Thoracic aorta (tissue), 2 donors: Measurements from ENCODE around the gene PADI4. TPM values are rescaled to one million over a fixed set of nuclear protein-coding genes. Genes with fewer than 3 reads are reported as not detected.

ENCODE experiments used
- ATAC-seq: fragments of 150-250 bp; one replicate; pipeline ENCODE4 v1.8.0; 2017; ENCODE audit warnings: low read depth; ENCODE audit not compliant: insufficient number of reproducible peaks, low FRiP score
- DNase-seq: peaks from one replicate; pipeline ENCODE4 v3.0.0-alpha.2; 2020; ENCODE audit warnings: low spot score
- H3K27ac ChIP-seq, 2 donors: fragments of 200-600 bp; sonication (generic); 1 replicate in 1 of 2; 2 replicates in 1 of 2; pipeline ENCODE4 v1.5.1; 2016; ENCODE audit warnings: mild to moderate bottlenecking in 2 of 2, moderate library complexity in 2 of 2
- H3K27me3 ChIP-seq: fragments of 200-600 bp; sonication (generic); replicated peaks from 2 replicates; pipeline ENCODE4 v1.6.0; 2016; ENCODE audit warnings: mild to moderate bottlenecking; ENCODE audit not compliant: insufficient read depth
- H3K36me3 ChIP-seq: fragments of 200-600 bp; sonication (generic); one replicate; pipeline ENCODE4 v1.5.1; 2016
- H3K4me1 ChIP-seq, 2 donors: fragments of 200-600 bp; sonication (generic); 1 replicate in 1 of 2; 2 replicates in 1 of 2; pipeline versions ENCODE4 v1.5.1 to v1.6.0; 2016; ENCODE audit warnings: low read depth in 2 of 2, mild to moderate bottlenecking in 1 of 2; ENCODE audit not compliant: control insufficient read depth in 1 of 2
- H3K4me3 ChIP-seq: fragments of 200-600 bp; sonication (generic); 2 replicates; pipeline ENCODE4 v1.5.1; 2016; ENCODE audit warnings: mild to moderate bottlenecking
- H3K9me3 ChIP-seq: fragments of 200-600 bp; sonication (generic); 2 replicates; pipeline ENCODE4 v1.5.1; 2016
- CTCF ChIP-seq: fragments of 200-600 bp; sonication (generic); IDR thresholded peaks from one replicate; pipeline ENCODE4 v1.5.1; 2019; ENCODE audit warnings: antibody characterized with exemption
- total RNA-seq, 2 donors: library from RNA; depleted of rRNA; stranded (reverse); fragments of >200 nt; gene quantifications; one replicate each; pipeline versions ENCODE4 v1.1.0 to v1.2.3, GENCODE V29; 2016

PADI4 gene
- total RNA-seq, 2 donors from 2014 or later, result 0.27 to 0.42 TPM

- no peak for ATAC-seq
- no peaks in the 10 kb centered on the region for H3K27me3 ChIP-seq
Observed at GRCh38 chr1:17277511-17278159, 30.4 kb upstream of the PADI4 start.

GRCh38 chr1:17278996-17279830 is 28.8 kb upstream of the PADI4 start:
- no peak for DNase-seq
- Histone ChIP-seq H3K9me3 (no peaks in the 10 kb centered on the region), H3K27ac (no peak overlapping the region), H3K27me3 (no peaks in the 10 kb centered on the region), H3K4me3 (no peak overlapping the region), H3K36me3 (no peaks in the 10 kb centered on the region), H3K4me1 (no peaks in the 10 kb centered on the region)
- ATAC-seq, result no peak
- no peak for TF ChIP-seq CTCF

More at GRCh38 chr1:17277511-17278159, 30.4 kb upstream of the PADI4 start:
- Histone ChIP-seq H3K4me1 (no peaks in the 10 kb centered on the region), H3K27ac (no peak overlapping the region), H3K4me3 (no peak overlapping the region), H3K9me3 (no peaks in the 10 kb centered on the region), H3K36me3 (no peaks in the 10 kb centered on the region)
- DNase-seq, result no peak
- TF ChIP-seq CTCF, result no peak

- ATAC-seq (no peak), DNase-seq (no peak)
- H3K4me3 ChIP-seq, result no peak overlapping the region
- H3K36me3 ChIP-seq, result no peaks in the 10 kb centered on the region
- H3K9me3 ChIP-seq, result no peaks in the 10 kb centered on the region
- H3K27me3 ChIP-seq, result no peaks in the 10 kb centered on the region
- TF ChIP-seq CTCF, result no peak
- no peak overlapping the region for H3K27ac ChIP-seq
- no peaks in the 10 kb centered on the region for H3K4me1 ChIP-seq
Observed at GRCh38 chr1:17280436-17280835, 27.6 kb upstream of the PADI4 start.

- Histone ChIP-seq H3K9me3 (no peaks in the 10 kb centered on the region), H3K27ac (no peak overlapping the region), H3K4me1 (no peaks in the 10 kb centered on the region), H3K36me3 (no peaks in the 10 kb centered on the region), H3K4me3 (no peak overlapping the region), H3K27me3 (no peaks in the 10 kb centered on the region)
- ATAC-seq (no peak), DNase-seq (no peak)
- no peak for TF ChIP-seq CTCF
Observed at GRCh38 chr1:17280894-17281293, 27.1 kb upstream of the PADI4 start.

- no peaks in the 10 kb centered on the region for H3K4me1 ChIP-seq
- ATAC-seq (no peak), DNase-seq (no peak)
- no peaks in the 10 kb centered on the region for H3K27me3 ChIP-seq
- H3K36me3 ChIP-seq, result no peaks in the 10 kb centered on the region
- no peak for TF ChIP-seq CTCF
- no peak overlapping the region for H3K4me3 ChIP-seq
- no peaks in the 10 kb centered on the region for H3K9me3 ChIP-seq
- no peak overlapping the region for H3K27ac ChIP-seq
Observed at GRCh38 chr1:17281775-17282181, 26.2 kb upstream of the PADI4 start.
